Measurements from ENCODE around the gene ADD1.

The ADD1 gene

DNA sequence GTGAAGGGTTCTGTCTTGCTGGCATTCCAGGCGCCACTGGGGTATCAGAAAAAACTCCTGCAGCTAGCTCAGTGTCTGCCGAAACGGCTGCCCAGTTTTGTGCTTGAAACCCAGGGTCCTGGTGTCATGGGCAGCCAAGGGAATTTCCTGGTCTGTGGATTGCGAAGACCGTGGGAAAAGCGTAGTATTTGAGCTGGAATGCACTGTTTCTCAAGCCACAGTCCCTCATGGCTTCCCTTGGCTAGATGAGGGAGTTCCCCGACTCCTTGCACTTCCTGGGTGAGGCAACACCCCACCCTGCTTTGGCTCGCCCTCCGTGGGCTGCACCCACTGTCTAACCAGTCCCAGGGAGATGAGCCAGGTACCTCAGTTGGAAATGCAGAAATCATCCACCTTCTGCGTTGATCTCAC, 79.5 kb downstream of the ADD1 start:
- Histone ChIP-seq H3K27ac (no peak overlapping the region), H4K20me1 (peaks cover 40% of the 10 kb centered on the region), H3K9ac (no peak overlapping the region), H3K27me3 (no peaks in the 10 kb centered on the region), H3K4me3 (no peak overlapping the region), H3K4me1 (peaks cover 25% of the 10 kb centered on the region), H3K4me2 (peak overlapping the region; percentile 40; the same call in 1 of the 2 replicates), H3K9me3 (peaks cover 8% of the 10 kb centered on the region), H3K36me3 (peaks cover 95% of the 10 kb centered on the region)
- no peak for TF ChIP-seq Cebpa-rat (IDR thresholded peaks at IDR 0.05)

DNA sequence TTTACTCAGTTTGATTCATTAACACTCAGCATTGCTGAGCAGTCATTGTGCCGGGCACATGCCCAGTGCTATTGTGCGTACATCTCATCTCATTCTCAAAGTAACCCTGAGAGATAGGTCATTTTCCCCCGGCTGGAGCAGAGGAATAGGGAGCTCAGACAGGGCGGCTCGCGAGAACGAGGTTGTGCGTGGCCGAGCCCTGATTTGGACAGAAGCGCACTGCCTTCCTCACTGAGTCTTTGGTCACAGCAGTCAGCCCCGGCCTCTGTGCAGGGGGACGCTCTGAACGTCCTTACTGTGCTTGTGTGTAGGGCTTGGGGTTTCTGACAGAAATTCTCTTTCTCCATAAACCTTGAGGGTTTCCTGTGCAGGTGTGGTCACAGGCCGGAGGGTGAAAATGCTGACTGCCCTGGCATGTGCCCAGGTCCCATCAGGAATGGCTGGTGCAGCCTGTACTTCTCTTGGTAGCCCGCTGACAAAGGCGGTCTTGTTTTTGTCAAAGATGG, 80.1 kb downstream of the ADD1 start:
- peaks cover 40% of the 10 kb centered on the region for H4K20me1 ChIP-seq
- H3K4me2 ChIP-seq: no peak overlapping the region
- H3K9me3 ChIP-seq: peaks cover 7% of the 10 kb centered on the region
- H3K9ac ChIP-seq: peak overlapping the region; percentile 38
- no peak overlapping the region for H3K4me3 ChIP-seq
- H3K36me3 ChIP-seq: peaks cover 95% of the 10 kb centered on the region
- TF ChIP-seq Cebpa-rat (IDR thresholded peaks at IDR 0.05): no peak
- no peaks in the 10 kb centered on the region for H3K27me3 ChIP-seq
- H3K4me1 ChIP-seq: peaks cover 31% of the 10 kb centered on the region
- H3K27ac ChIP-seq: no peak overlapping the region

DNA sequence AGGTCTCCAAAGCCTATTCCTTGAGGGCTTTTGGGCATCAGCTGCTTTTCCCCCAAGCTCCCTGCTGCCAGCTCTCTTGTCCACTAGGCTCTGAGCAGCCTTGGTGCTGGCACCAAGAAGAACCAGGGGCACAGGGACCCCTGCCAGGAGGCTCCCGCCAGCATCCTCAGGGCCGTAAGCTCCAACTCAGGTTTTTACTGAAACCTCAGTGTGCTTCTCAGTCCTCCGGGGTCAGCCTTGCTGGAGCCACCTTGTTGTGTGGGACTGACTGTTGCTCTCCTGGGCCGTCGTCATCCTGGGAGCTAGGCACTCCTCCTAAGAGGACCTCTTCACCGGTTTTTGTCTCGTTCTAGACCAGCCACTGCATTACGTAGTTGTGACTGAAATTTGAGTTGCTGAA, 80.6 kb downstream of the ADD1 start:
- TF ChIP-seq Cebpa-rat (IDR thresholded peaks at IDR 0.05): no peak
- H4K20me1 ChIP-seq: peaks cover 44% of the 10 kb centered on the region

DNA sequence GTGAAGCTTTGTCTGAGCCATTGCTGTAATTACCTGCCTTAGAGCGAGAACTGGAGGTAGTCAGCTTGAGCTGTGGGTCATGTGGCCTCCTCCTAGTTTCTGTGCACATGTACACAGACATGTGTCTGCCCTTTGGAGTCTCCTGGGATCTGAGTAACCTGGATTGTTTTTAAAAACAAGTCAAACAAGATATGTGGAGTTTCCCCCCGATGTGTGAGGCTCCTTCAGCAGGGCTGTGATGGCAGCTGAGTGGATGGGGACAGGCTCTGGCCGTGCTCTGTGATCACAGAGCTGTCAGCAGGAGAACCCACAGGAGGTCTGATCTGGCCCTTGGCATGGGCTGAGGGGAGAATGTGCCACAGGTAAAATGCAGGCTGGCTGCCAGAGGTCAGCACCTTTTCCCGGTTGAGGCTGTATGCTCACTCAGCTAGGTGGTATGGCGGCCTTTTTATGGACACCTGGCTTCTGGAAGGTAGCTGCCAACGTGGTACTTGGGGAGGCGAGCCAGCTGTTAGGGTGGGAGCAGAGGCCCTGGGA, 81.2 kb downstream of the ADD1 start:
- Histone ChIP-seq H3K9ac (peak overlapping the region; percentile 38; the same call in 1 of the 2 replicates), H3K9me3 (no peaks in the 10 kb centered on the region), H3K27ac (0 out of 2 replicates have a peak overlapping the region, but pooled peaks have one; percentile 26), H3K27me3 (no peaks in the 10 kb centered on the region), H3K4me2 (no peak overlapping the region), H3K4me1 (peaks cover 42% of the 10 kb centered on the region), H3K36me3 (peaks cover 95% of the 10 kb centered on the region), H4K20me1 (peaks cover 49% of the 10 kb centered on the region), H3K4me3 (no peak overlapping the region)
- no peak for TF ChIP-seq Cebpa-rat (IDR thresholded peaks at IDR 0.05)

More for the DNA sequence above, 80.6 kb downstream of the ADD1 start:
- Histone ChIP-seq H3K4me3 (no peak overlapping the region), H3K4me2 (no peak overlapping the region), H3K27ac (0 out of 2 replicates have a peak overlapping the region, but pooled peaks have one; percentile 26), H3K36me3 (peaks cover 94% of the 10 kb centered on the region), H3K9me3 (peaks cover 2% of the 10 kb centered on the region; the same call in 1 of the 2 replicates), H3K9ac (peak overlapping the region; percentile 38), H3K4me1 (peaks cover 36% of the 10 kb centered on the region), H3K27me3 (no peaks in the 10 kb centered on the region)

DNA sequence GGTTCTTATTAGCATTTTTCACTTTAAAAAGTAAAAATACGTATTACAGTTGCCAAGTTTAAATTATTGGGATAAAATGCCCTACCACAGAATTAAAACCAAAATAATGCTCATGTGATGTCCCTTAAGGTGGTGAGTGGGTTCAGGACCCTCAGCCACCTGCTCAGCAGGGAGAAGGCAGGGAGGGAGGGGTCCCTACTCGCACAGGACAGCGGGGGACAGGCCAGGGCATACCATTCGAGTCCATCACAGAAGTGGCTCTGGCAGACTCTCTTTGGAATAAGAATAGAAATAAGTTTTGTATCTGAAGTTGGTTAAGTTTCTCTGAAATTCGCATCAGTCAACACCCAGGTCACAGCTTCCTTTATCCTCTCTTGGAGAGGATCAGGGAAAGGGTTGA, 81.9 kb downstream of the ADD1 start:
- Histone ChIP-seq H3K9me3 (no peaks in the 10 kb centered on the region), H3K9ac (no peak overlapping the region), H3K27ac (no peak overlapping the region), H3K27me3 (no peaks in the 10 kb centered on the region), H4K20me1 (peaks cover 56% of the 10 kb centered on the region), H3K36me3 (peaks cover 96% of the 10 kb centered on the region), H3K4me3 (no peak overlapping the region), H3K4me2 (no peak overlapping the region), H3K4me1 (peaks cover 48% of the 10 kb centered on the region)
- TF ChIP-seq Cebpa-rat (IDR thresholded peaks at IDR 0.05): no peak

DNA sequence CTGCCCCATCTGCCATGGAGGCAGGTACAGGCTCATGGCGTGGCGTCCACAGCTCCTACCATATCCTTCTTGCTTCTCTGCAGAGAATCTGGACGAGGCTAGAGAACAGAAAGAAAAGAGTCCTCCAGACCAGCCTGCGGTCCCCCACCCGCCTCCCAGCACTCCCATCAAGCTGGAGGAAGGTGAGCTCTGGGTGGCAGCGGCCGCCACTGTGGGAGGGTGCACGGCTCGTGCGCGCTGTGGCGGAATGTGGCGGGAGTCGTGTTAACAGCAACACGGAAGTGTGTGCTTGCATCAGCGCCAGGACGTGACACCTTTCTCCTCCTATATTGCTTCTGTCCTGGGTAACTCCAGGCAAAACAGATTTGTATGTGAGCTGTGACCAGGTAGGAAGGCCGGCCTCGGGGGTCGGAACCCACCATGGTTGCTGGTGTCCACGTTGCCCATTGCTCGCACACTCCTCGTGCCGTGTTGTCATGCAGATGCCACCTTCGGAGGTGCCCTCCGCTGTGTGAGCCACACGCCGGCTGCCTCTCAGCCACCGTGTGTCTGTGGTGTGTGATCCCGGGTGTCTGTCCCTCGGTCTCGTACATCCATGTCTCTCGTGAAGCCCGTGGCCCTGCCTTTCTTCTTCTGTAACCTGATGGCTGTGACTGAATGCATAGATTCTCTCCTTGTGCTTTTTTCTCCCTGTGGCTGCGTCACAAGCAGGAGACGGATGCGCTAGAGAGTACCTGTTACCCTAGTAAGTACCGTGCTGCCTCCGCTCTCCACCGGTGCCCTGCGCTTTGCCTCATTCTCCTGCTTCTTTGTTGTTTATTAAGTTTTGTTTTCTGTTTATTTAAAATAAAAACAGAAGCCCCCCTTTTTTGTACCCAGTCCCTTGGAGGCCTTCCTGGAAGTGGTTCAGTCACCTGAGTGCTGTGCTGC, 82.6 kb downstream of the ADD1 start:
- H3K27me3 ChIP-seq: no peaks in the 10 kb centered on the region
- H3K27ac ChIP-seq: no peak overlapping the region
- peaks cover 92% of the 10 kb centered on the region for H3K36me3 ChIP-seq
- peaks cover 63% of the 10 kb centered on the region for H4K20me1 ChIP-seq
- no peak overlapping the region for H3K4me3 ChIP-seq
- no peak overlapping the region for H3K9ac ChIP-seq
- H3K9me3 ChIP-seq: no peaks in the 10 kb centered on the region
- H3K4me1 ChIP-seq: peaks cover 55% of the 10 kb centered on the region
- no peak overlapping the region for H3K4me2 ChIP-seq
- no peak for TF ChIP-seq Cebpa-rat (IDR thresholded peaks at IDR 0.05)

DNA sequence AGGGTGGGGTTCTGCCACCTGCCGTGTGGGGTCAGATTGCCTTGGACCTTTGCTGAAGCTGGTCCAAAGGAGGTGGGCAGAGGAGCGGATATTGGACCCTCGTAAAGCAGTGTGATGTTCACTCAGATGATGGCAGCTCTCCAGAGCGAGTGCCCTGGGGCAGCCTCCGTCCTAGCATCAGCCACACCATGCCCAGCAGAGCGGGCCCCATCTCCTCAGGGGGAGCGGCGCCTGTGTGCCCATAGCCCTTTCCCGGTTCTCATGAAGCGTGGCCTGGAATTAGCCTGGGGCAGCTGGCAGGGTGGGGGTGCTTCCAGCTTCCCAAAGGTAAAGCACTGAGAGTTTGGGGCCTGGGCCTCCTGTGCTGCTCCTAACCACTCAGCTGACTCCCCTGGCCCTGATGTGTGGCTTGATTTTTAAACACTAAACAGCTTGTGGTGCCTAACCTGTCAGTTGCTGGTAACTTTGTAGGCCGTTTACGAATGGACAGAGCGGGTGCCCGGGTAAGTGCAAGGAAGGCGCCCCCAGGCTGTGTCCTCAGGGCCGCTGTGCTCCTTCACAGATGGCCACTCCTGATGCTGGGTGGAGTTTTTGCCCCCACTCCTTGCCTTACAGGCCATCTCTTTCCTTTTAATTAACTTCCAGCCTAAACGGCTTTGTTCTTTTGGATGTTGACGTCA, 83.5 kb downstream of the ADD1 start:
- Histone ChIP-seq H4K20me1 (peaks cover 66% of the 10 kb centered on the region), H3K4me1 (peaks cover 60% of the 10 kb centered on the region), H3K9ac (no peak overlapping the region), H3K9me3 (no peaks in the 10 kb centered on the region), H3K27me3 (no peaks in the 10 kb centered on the region), H3K4me2 (no peak overlapping the region), H3K4me3 (no peak overlapping the region), H3K27ac (no peak overlapping the region), H3K36me3 (peaks cover 85% of the 10 kb centered on the region)
- no peak for TF ChIP-seq Cebpa-rat (IDR thresholded peaks at IDR 0.05)

DNA sequence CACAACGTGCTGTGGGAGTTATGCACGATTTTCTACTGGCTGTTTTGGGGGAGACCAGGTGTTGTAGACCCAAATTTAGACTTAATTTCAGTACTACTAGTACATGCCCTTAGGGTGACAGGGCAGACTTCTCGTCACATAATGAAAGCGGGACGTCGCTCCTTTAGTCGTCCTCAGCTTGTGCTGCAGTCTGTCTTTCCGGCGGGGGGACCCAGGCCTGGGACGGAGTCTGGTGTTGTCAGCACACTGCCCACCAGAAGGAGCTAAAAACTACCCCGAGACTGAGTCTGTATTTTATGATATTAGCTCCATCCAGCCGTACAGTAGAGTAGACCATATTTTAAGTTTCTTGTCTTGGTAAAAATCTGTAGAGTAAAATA, 84.0 kb downstream of the ADD1 start:
- Histone ChIP-seq H4K20me1 (peaks cover 66% of the 10 kb centered on the region), H3K9me3 (no peaks in the 10 kb centered on the region), H3K27me3 (no peaks in the 10 kb centered on the region), H3K4me2 (no peak overlapping the region), H3K36me3 (peaks cover 79% of the 10 kb centered on the region), H3K27ac (no peak overlapping the region), H3K9ac (no peak overlapping the region), H3K4me3 (no peak overlapping the region), H3K4me1 (peaks cover 60% of the 10 kb centered on the region)
- TF ChIP-seq Cebpa-rat (IDR thresholded peaks at IDR 0.05): no peak

DNA sequence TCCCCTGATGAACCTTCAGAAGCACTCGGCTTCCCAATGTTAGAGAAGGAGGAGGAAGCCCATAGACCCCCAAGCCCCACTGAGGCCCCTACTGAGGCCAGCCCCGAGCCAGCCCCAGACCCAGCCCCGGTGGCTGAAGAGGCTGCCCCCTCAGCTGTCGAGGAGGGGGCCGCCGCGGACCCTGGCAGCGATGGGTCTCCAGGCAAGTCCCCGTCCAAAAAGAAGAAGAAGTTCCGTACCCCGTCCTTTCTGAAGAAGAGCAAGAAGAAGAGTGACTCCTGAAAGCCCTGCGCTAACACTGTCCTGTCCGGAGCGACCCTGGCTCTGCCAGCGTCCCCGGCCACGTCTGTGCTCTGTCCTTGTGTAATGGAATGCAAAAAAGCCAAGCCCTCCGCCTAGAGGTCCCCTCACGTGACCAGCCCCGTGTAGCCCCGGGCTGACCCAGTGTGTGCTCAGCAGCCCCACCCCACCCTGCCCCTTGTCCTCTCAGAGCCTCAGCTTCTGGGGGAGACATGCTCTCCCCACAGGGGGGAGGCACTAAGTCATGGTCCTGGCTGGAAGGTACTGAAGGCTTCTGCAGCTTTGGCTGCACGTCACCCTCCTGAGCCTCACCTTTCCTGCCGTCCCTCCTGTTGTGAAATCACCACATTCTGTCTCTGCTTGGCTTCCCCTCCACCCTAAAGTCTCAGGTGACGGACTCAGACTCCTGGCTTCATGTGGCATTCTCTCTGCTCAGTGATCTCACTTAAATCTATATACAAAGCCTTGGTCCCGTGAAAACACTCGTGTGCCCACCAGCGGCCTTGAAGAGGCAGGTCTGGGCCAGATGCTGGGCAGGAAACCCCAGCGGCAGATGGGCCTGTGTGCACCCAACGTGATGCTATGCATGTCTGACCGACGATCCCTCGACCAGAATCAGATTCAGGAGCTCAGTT, 84.9 kb downstream of the ADD1 start:
- Histone ChIP-seq H3K4me3 (no peak overlapping the region), H3K27ac (peak overlapping the region; percentile 91; the same call in 1 of the 2 replicates), H3K27me3 (no peaks in the 10 kb centered on the region), H4K20me1 (peaks cover 66% of the 10 kb centered on the region), H3K4me2 (peak overlapping the region; percentile 96), H3K4me1 (peaks cover 60% of the 10 kb centered on the region), H3K9ac (peak overlapping the region; percentile 48; the same call in 1 of the 2 replicates), H3K36me3 (peaks cover 71% of the 10 kb centered on the region), H3K9me3 (no peaks in the 10 kb centered on the region)
- no peak for TF ChIP-seq Cebpa-rat (IDR thresholded peaks at IDR 0.05)

Measured in BLaER1 (cell line).